PC-3 (cell line): ENCODE data around the gene FASN. TPM values are rescaled to one million over a fixed set of nuclear protein-coding genes. Genes with fewer than 3 reads are reported as not detected.
A peak's percentile ranks its signal among the peaks of the same experiment; 100 is the strongest.

Experiments
- ATAC-seq: fragments of 200-7000 bp; cut with Tn5 transposase; 2 replicates; pipeline ENCODE4 v1.9.1; 2020; ENCODE audit warnings: mild to moderate bottlenecking, moderate library complexity
- BruUV-seq: library from RNA; stranded (reverse); fragments of 400-500 nt; replicated peaks from 2 replicates; lab custom pipeline; 2021; lab: Mats Ljungman, UMichigan
- CTCF ChIA-PET: fragments of 300-600 bp; sonication (Branson Sonifier 250); formaldehyde crosslinking; loops from one replicate; lab custom pipeline; 2022; ENCODE audit warnings: antibody characterized with exemption; lab: Charles Lee
- POLR2A ChIA-PET: fragments of 300-600 bp; sonication (Branson Sonifier 250); formaldehyde crosslinking; loops from one replicate; lab custom pipeline; 2022; ENCODE audit warnings: antibody characterized with exemption; ENCODE audit not compliant: unreplicated experiment; lab: Charles Lee
- DNase-seq: peaks from one replicate; pipeline ENCODE4 v3.0.0-alpha.2; 2015
- H2AFZ ChIP-seq: fragments of 300-600 bp; sonication (generic); 2 replicates; pipeline ENCODE4 v1.6.0; 2016; ENCODE audit warnings: antibody characterized with exemption, low read length
- H3F3A ChIP-seq: fragments of 300-600 bp; sonication (generic); one replicate; pipeline ENCODE4 v1.6.0; 2017; ENCODE audit warnings: antibody characterized with exemption, low read length, control low read depth, mild to moderate bottlenecking; ENCODE audit not compliant: unreplicated experiment
- H3K27ac ChIP-seq: fragments of 300-600 bp; sonication (generic); 2 replicates; pipeline ENCODE4 v1.5.1; 2016; ENCODE audit warnings: mild to moderate bottlenecking, low read length
- H3K27me3 ChIP-seq: fragments of 300-600 bp; sonication (generic); 2 replicates; pipeline ENCODE4 v1.6.1; 2016; ENCODE audit warnings: low read length, mixed read lengths
- H3K36me3 ChIP-seq: fragments of 300-600 bp; sonication (generic); 2 replicates; pipeline ENCODE4 v1.6.1; 2016; ENCODE audit warnings: low read depth, mixed run types, low read length, mixed read lengths
- H3K4me1 ChIP-seq: fragments of 300-600 bp; sonication (generic); 2 replicates; pipeline ENCODE4 v1.5.1; 2016; ENCODE audit warnings: low read length; ENCODE audit not compliant: insufficient read depth
- H3K4me2 ChIP-seq: fragments of 300-600 bp; sonication (generic); 2 replicates; pipeline ENCODE4 v1.6.0; 2016; ENCODE audit warnings: low read length
- H3K4me3 ChIP-seq: fragments of 300-600 bp; sonication (generic); 2 replicates; pipeline ENCODE4 v1.5.1; 2016; ENCODE audit warnings: mild to moderate bottlenecking, low read length, mixed read lengths
- H3K79me2 ChIP-seq: fragments of 300-600 bp; sonication (generic); 2 replicates; pipeline ENCODE4 v1.6.1; 2017; ENCODE audit warnings: low read length, mixed read lengths
- H3K9ac ChIP-seq: fragments of 300-600 bp; sonication (generic); 2 replicates; pipeline ENCODE4 v1.6.0; 2016; ENCODE audit warnings: mild to moderate bottlenecking, low read length
- H3K9me2 ChIP-seq: fragments of 300-600 bp; sonication (generic); replicated peaks from 2 replicates; pipeline ENCODE4 v1.6.1; 2016; ENCODE audit warnings: mixed run types, low read length, mixed read lengths
- H3K9me3 ChIP-seq: fragments of 300-600 bp; sonication (generic); 2 replicates; pipeline ENCODE4 v1.6.1; 2016; ENCODE audit warnings: low read length, mixed read lengths
- H4K20me1 ChIP-seq: fragments of 300-600 bp; sonication (generic); 2 replicates; pipeline ENCODE4 v1.6.1; 2016; ENCODE audit warnings: low read length, mixed read lengths
- CTCF ChIP-seq: fragments of 300-600 bp; sonication (generic); conservative IDR thresholded peaks from 2 replicates; pipeline ENCODE4 v1.5.1; 2017; ENCODE audit warnings: antibody characterized with exemption, low read depth, mild to moderate bottlenecking, low read length
- EZH2 ChIP-seq: fragments of 300-600 bp; sonication (generic); IDR thresholded peaks from one replicate; pipeline ENCODE4 v1.6.1; 2017; ENCODE audit warnings: antibody characterized with exemption, mild to moderate bottlenecking, low read length; ENCODE audit not compliant: unreplicated experiment
- EZH2phosphoT487 ChIP-seq: fragments of 300-600 bp; sonication (generic); IDR thresholded peaks from 2 replicates; pipeline ENCODE4 v1.6.1; 2018; ENCODE audit warnings: mild to moderate bottlenecking, antibody characterized with exemption, low read length, borderline replicate concordance
- intact Hi-C: fragments of 100-400 bp; cut with micrococcal nuclease; formaldehyde crosslinking; loops from 2 replicates; pipeline ENCODE4 v1.9.0; 2023
- total RNA-seq: library from RNA; depleted of rRNA; stranded (reverse); fragments of >200 nt; gene quantifications from 2 replicates; pipeline ENCODE4 v1.2.3, GENCODE V29; 2014

Gene FASN
- total RNA-seq, 1 experiment from 2014 or later = 269 TPM

DNA sequence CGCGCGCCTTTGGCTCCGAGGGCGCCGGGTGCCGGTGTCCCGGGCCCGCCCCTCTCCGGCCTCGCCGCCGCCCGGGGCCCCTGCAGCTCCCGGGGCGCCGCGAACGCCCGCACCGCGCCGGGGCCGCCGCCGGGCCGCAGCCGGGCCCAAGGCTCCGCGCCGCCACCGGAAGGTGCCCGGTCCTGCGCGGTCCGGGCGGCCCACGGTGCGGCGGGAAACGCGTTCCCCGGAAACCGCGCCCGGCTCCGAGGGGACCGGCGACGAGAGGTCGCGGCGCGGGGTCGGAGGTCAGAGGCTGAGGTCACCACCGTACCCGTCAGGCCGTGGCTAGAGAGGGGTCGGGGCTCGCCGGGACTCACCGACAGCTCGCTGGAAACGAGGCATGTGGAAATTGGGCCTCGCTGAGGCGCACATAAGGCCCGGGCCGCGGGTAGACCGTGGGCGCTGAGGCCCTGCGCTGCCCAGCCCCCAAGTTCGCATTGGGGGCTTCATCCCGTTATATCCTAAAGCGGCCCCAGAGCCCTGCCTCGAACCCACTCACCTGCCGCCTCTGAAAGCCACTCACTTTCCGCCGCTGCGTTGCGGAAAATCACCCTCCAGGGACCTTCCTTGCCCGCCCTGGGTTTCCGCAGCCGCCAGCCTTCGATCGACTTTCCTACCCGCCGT, 32.3 kb downstream of the FASN start, which contains the start of gene DUS1L:
Gene DUS1L (minus strand): TSS at position 167 of the 666 bp plus-strand sequence. CDS start 745 bp downstream, outside the sequence.
- Histone ChIP-seq H3K36me3 (peaks cover 17% of the 10 kb centered on the region), H3K27ac (peak within 1 kb of the TSS; percentile 20), H3K9me2 (no peaks in the 10 kb centered on the region), H2AFZ (peak within 1 kb of the TSS; percentile 96), H3K9ac (peak within 1 kb of the TSS; percentile 99), H3K79me2 (peaks cover 29% of the 10 kb centered on the region), H3F3A (no peaks in the 10 kb centered on the region), H3K9me3 (no peaks in the 10 kb centered on the region), H4K20me1 (no peaks in the 10 kb centered on the region), H3K4me1 (peaks cover 17% of the 10 kb centered on the region), H3K4me2 (peak within 1 kb of the TSS; percentile 99), H3K4me3 (peak within 1 kb of the TSS; percentile 94), H3K27me3 (no peaks in the 10 kb centered on the region)
- TSS peak; percentile 82 for BruUV-seq
- ATAC-seq (peak; percentile 66), DNase-seq (peak; percentile 51)
- CTCF ChIA-PET = interaction anchor here (0.5 to 1.1 kb wide), 2 partner anchors 15 to 28 kb away, joined by 3 read pairs; partner anchors contain the start of gene DCXR
- TF ChIP-seq EZH2 = no peak
- no peak for TF ChIP-seq EZH2phosphoT487
- TF ChIP-seq CTCF = no peak
- POLR2A ChIA-PET = interaction anchor here (0.7 kb wide), 1 partner anchor 28 kb away, joined by 4 read pairs; the partner anchor contains the start of gene DCXR
- intact Hi-C loops = no loop called here

DNA sequence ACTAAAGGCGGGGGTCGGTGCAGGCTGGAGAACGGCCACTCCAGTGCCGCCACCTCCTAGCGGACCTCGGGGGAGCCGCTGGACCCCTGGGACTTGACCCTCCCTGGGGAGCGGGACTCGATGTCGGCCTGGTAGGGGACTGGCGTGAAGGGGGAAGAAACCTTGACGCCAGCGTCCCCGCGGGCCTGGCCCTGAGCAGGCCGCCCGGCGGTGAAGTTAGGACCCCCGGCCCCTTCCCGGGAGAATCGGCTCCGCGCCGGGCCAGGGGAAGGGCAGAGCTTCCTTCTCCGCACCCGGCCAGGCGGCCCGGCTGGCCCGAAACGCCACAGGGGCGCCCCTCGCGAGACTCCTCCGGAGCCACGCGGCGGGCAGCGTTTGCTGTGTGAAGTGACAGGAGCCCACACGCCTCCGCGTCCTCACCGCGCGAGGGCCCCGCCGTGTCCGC, 32.8 kb downstream of the FASN start:
- H2AFZ ChIP-seq = no peak overlapping the region
- no peaks in the 10 kb centered on the region for H4K20me1 ChIP-seq
- no TSS peak for BruUV-seq
- POLR2A ChIA-PET = interaction anchor here (0.5 to 0.7 kb wide), 3 partner anchors 13 to 137 kb away, joined by 3 to 5 read pairs (median 4); partner anchors contain the start of genes DCXR, GPS1 and RFNG
- ATAC-seq = peak; percentile 43
- H3K4me2 ChIP-seq = peak overlapping the region; percentile 99
- no peaks in the 10 kb centered on the region for H3K9me3 ChIP-seq
- peaks cover 17% of the 10 kb centered on the region for H3K4me1 ChIP-seq
- H3F3A ChIP-seq = no peaks in the 10 kb centered on the region
- DNase-seq = no peak
- TF ChIP-seq CTCF (no peak), EZH2phosphoT487 (no peak), EZH2 (no peak)
- no peaks in the 10 kb centered on the region for H3K27me3 ChIP-seq
- intact Hi-C loops = no loop called here
- no peaks in the 10 kb centered on the region for H3K9me2 ChIP-seq
- CTCF ChIA-PET = interaction anchor here (0.5 to 1.1 kb wide), 2 partner anchors 14 to 27 kb away, joined by 3 read pairs; partner anchors contain the start of gene DCXR
- H3K4me3 ChIP-seq = peak overlapping the region; percentile 94
- peak overlapping the region; percentile 99 for H3K9ac ChIP-seq
- peaks cover 29% of the 10 kb centered on the region for H3K79me2 ChIP-seq
- peak overlapping the region; percentile 20 for H3K27ac ChIP-seq
- H3K36me3 ChIP-seq = peaks cover 20% of the 10 kb centered on the region
